Neuronal stem cell (in vitro differentiated cells): ENCODE measurements around the gene LDLRAD1.

Source experiments
- DNase-seq: peaks from one replicate; pipeline ENCODE4 v3.0.0-alpha.2; 2013; ENCODE audit warnings: low spot score
- H2AFZ ChIP-seq: one replicate; pipeline ENCODE4 v1.6.1; 2013; ENCODE audit warnings: mild to moderate bottlenecking, low read length, inconsistent platforms
- H2AK5ac ChIP-seq: 2 replicates; pipeline ENCODE4 v1.6.1; 2013; ENCODE audit warnings: low read depth, mild to moderate bottlenecking, inconsistent platforms, low read length, moderate library complexity, mixed read lengths
- H2BK120ac ChIP-seq: 2 replicates; pipeline ENCODE4 v1.6.1; 2013; ENCODE audit warnings: low read depth, mild to moderate bottlenecking, inconsistent platforms, low read length, moderate library complexity, mixed read lengths
- H2BK12ac ChIP-seq: one replicate; pipeline ENCODE4 v1.6.1; 2013; ENCODE audit warnings: low read length, inconsistent platforms
- H2BK15ac ChIP-seq: 2 replicates; pipeline ENCODE4 v1.6.1; 2013; ENCODE audit warnings: mild to moderate bottlenecking, low read length, inconsistent platforms, mixed read lengths
- H2BK5ac ChIP-seq: one replicate; pipeline ENCODE4 v1.6.1; 2013; ENCODE audit warnings: inconsistent platforms, mild to moderate bottlenecking, low read length, moderate library complexity
- H3K14ac ChIP-seq: one replicate; pipeline ENCODE4 v1.6.1; 2013; ENCODE audit warnings: low read length, inconsistent platforms
- H3K18ac ChIP-seq: 2 replicates; pipeline ENCODE4 v1.6.1; 2013; ENCODE audit warnings: low read length, inconsistent platforms
- H3K23ac ChIP-seq: 2 replicates; pipeline ENCODE4 v1.6.1; 2013; ENCODE audit warnings: low read depth, mild to moderate bottlenecking, mixed read lengths, low read length, inconsistent platforms; ENCODE audit not compliant: poor library complexity
- H3K27ac ChIP-seq: replicated peaks from 3 replicates; pipeline ENCODE4 v1.5.1; 2013; ENCODE audit warnings: low read length, inconsistent platforms
- H3K27me3 ChIP-seq, 3 experiments: 2 replicates each; pipeline ENCODE4 v1.6.1; 2013; ENCODE audit warnings: low read length in 3 of 3, mild to moderate bottlenecking in 2 of 3, inconsistent platforms in 1 of 3, low read depth in 1 of 3, mixed read lengths in 1 of 3, moderate library complexity in 1 of 3; ENCODE audit not compliant: control insufficient read depth in 3 of 3, insufficient read depth in 3 of 3
- H3K36me3 ChIP-seq, 2 donors: replicated peaks in 1 of 2; 2 replicates each; pipeline ENCODE4 v1.6.1; 2013; ENCODE audit warnings: low read length in 2 of 2; ENCODE audit not compliant: control insufficient read depth in 2 of 2, insufficient read depth in 2 of 2
- H3K4ac ChIP-seq: 2 replicates; pipeline ENCODE4 v1.6.1; 2013; ENCODE audit warnings: inconsistent platforms, mild to moderate bottlenecking, low read length, moderate library complexity
- H3K4me1 ChIP-seq, 2 donors: 1 replicate in 1 of 2; 2 replicates in 1 of 2; pipeline ENCODE4 v1.6.1; 2013; ENCODE audit warnings: low read length in 2 of 2, low read depth in 1 of 2; ENCODE audit not compliant: control insufficient read depth in 2 of 2, insufficient read depth in 1 of 2
- H3K4me2 ChIP-seq: one replicate; pipeline ENCODE4 v1.6.1; 2013; ENCODE audit warnings: mild to moderate bottlenecking, low read length, inconsistent platforms; ENCODE audit not compliant: insufficient read depth, poor library complexity, severe bottlenecking
- H3K4me3 ChIP-seq, 2 donors: 2 replicates each; pipeline ENCODE4 v1.5.1; 2013; ENCODE audit warnings: low read length in 2 of 2, mild to moderate bottlenecking in 2 of 2, inconsistent platforms in 1 of 2, moderate library complexity in 1 of 2
- H3K79me1 ChIP-seq: one replicate; pipeline ENCODE4 v1.6.1; 2013; ENCODE audit warnings: low read depth, mild to moderate bottlenecking, inconsistent platforms, low read length, moderate library complexity
- H3K9ac ChIP-seq: one replicate; pipeline ENCODE4 v1.6.1; 2013; ENCODE audit warnings: mild to moderate bottlenecking, low read depth, low read length, inconsistent platforms; ENCODE audit not compliant: poor library complexity
- H3K9me3 ChIP-seq, 2 donors: replicated peaks in 1 of 2; 2 replicates each; pipeline versions ENCODE3 to v1.6.1; 2013; ENCODE audit warnings: low read length in 2 of 2, mild to moderate bottlenecking in 2 of 2, inconsistent platforms in 1 of 2, low read depth in 1 of 2, mixed read lengths in 1 of 2, moderate library complexity in 1 of 2; ENCODE audit not compliant: control insufficient read depth in 2 of 2, insufficient read depth in 1 of 2
- H4K8ac ChIP-seq: one replicate; pipeline ENCODE4 v1.6.1; 2013; ENCODE audit warnings: low read depth, mild to moderate bottlenecking, inconsistent platforms, low read length, moderate library complexity
- H4K91ac ChIP-seq: one replicate; pipeline ENCODE4 v1.6.1; 2013; ENCODE audit warnings: low read length, low read depth, mild to moderate bottlenecking, inconsistent platforms; ENCODE audit not compliant: poor library complexity
- WGBS, 2 donors: extraction: QIAGEN DNeasy Blood & Tissue Kit; methylation state at CpG; one replicate each; pipeline ENCODE4 v1.1.7; 2013; ENCODE audit warnings: missing lambda C conversion rate in 2 of 2, mixed read lengths in 1 of 2; ENCODE audit not compliant: insufficient read length in 2 of 2, insufficient replicate concordance in 1 of 2; ENCODE audit errors: extremely low coverage in 2 of 2; 5-methylcytosine and 5-hydroxymethylcytosine counted together

Gene LDLRAD1

DNA sequence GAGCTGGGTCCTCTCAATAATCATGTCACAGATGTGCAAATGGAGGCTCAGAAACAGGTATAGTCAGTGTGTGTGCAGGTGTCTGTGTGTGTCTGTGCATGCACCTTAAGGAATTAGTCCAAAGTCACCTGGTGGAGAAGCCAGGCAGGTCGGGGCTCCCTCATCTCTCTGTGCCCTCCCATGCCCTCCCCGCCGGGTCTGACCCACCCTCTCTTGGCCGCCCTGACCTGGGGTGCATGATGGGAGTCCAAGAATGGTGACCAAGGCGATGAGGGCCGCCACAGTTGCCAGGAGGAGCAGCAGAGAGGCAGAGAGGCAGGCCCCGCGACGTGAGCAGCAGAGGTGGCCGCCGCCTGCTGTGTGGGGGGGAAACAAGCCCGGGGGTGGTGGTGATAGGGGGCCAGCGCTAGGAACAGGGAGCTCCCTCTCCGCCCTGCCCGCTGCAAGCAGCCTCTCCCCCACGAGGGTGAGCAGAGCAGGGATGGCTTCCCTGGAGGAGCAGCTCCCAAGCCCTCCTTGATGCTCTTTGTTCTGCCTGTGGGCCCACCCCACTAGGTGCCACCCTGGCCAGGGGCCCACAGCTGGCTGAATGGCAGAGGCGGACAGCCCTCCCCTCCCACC lies 3.9 kb downstream of the LDLRAD1 start:
- no peak for DNase-seq
- no peak overlapping the region for H3K4ac ChIP-seq
- no peak overlapping the region for H3K4me3 ChIP-seq
- no peak overlapping the region for H4K91ac ChIP-seq
- H2BK120ac ChIP-seq = no peak overlapping the region
- H3K4me2 ChIP-seq = no peak overlapping the region
- no peaks in the 10 kb centered on the region for H3K79me1 ChIP-seq
- H3K36me3 ChIP-seq = no peaks in the 10 kb centered on the region
- H2AK5ac ChIP-seq = no peak overlapping the region
- no peaks in the 10 kb centered on the region for H3K9me3 ChIP-seq
- H3K18ac ChIP-seq = peak overlapping the region; percentile 81
- no peak overlapping the region for H2BK5ac ChIP-seq
- peak overlapping the region; percentile 22 for H2BK15ac ChIP-seq
- H2AFZ ChIP-seq = peak overlapping the region; percentile 36
- H2BK12ac ChIP-seq = no peak overlapping the region
- H3K4me1 ChIP-seq = peaks cover 0 to 1% of the 10 kb centered on the region in 2 donors
- H3K23ac ChIP-seq = peak overlapping the region; percentile 69
- WGBS, 2 donors = no CpG with 5 or more reads among the region's 17 CpGs
- peak overlapping the region; percentile 50 for H3K9ac ChIP-seq
- H4K8ac ChIP-seq = no peak overlapping the region
- no peak overlapping the region for H3K27ac ChIP-seq
- no peak overlapping the region for H3K14ac ChIP-seq
- H3K27me3 ChIP-seq = peaks cover 0 to 53% (median 0%) of the 10 kb centered on the region in 3 experiments

DNA sequence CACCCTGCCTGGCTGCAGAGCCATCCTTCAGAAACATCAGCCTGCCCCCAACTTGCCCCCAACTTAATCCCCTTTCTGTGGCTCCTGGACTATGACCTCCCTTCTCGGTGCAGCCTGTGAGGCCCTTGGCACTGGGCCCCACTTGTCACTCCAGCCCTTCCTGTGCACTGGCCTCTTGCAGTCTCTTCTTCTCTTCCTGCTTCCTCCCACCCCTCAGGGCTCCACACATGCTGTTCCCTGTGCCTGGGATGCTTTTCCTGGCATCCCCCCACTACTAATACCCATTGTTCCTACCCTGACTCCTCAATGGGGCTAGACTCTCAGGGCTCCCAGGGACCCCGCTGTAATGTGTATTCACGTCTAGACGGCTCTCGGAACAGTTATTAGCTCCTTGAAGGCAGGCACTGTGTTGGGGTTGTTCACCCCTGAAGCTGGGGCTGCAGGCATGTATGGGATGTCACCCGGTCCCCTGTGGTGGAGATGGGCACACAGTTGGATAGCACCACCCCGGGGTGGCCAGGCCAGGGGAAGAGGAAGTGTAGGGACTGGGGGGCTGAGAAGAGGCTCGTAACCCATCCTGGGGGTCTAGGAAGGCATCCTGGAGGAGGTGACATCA lies 4.5 kb downstream of the LDLRAD1 start:
- Histone ChIP-seq H3K18ac (no peak overlapping the region), H2BK12ac (no peak overlapping the region), H2AK5ac (peak overlapping the region; percentile 13), H3K4ac (no peak overlapping the region), H3K27ac (no peak overlapping the region), H3K9me3 (no peaks in the 10 kb centered on the region), H3K4me3 (no peak overlapping the region), H3K4me2 (no peak overlapping the region), H2BK5ac (no peak overlapping the region), H2BK15ac (no peak overlapping the region), H3K4me1 (peaks cover 0 to 1% of the 10 kb centered on the region in 2 donors), H4K91ac (no peak overlapping the region), H3K9ac (peak overlapping the region; percentile 47), H2AFZ (no peak overlapping the region), H2BK120ac (no peak overlapping the region), H3K36me3 (no peaks in the 10 kb centered on the region), H3K14ac (peak overlapping the region; percentile 11), H3K23ac (peak overlapping the region; percentile 82), H3K79me1 (no peaks in the 10 kb centered on the region), H3K27me3 (peaks cover 0 to 47% (median 0%) of the 10 kb centered on the region in 3 experiments), H4K8ac (no peak overlapping the region)
- WGBS, 2 donors = no CpG with 5 or more reads among the region's 8 CpGs
- DNase-seq = no peak

DNA sequence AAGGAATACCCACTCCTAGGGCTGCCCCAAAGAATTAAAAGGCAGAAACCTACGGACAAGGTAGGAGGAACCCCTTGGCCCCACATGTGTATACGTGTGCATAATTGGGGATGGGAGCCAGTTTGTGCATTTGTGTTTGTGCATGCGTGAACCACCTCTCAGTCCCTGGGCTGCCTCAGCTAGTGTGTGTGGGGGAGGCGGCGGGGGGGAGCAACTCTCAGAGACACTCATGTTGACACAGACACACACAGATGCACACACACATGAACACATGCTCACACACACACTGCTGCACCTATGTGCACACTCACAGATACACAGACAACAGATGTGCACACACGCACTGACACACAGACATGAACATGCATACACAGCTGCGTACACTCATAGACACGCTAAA lies 5.1 kb downstream of the LDLRAD1 start:
- no peak overlapping the region for H3K4me2 ChIP-seq
- H2BK12ac ChIP-seq = peak overlapping the region; percentile 35
- H3K9ac ChIP-seq = no peak overlapping the region
- H3K18ac ChIP-seq = peak overlapping the region; percentile 40
- no peak overlapping the region for H4K91ac ChIP-seq
- no peak overlapping the region for H2BK5ac ChIP-seq
- no peaks in the 10 kb centered on the region for H3K36me3 ChIP-seq
- H2AFZ ChIP-seq = no peak overlapping the region
- H3K27me3 ChIP-seq = peaks cover 0 to 43% (median 0%) of the 10 kb centered on the region in 3 experiments
- no peak overlapping the region for H2BK120ac ChIP-seq
- DNase-seq = no peak
- no peak overlapping the region for H3K27ac ChIP-seq
- WGBS, 2 donors = no CpG with 5 or more reads among the region's 8 CpGs
- no peak overlapping the region for H2BK15ac ChIP-seq
- H3K23ac ChIP-seq = peak overlapping the region; percentile 82
- H2AK5ac ChIP-seq = peak overlapping the region; percentile 13
- no peaks in the 10 kb centered on the region for H3K9me3 ChIP-seq
- no peak overlapping the region for H3K4ac ChIP-seq
- peaks cover 0 to 1% of the 10 kb centered on the region in 2 donors for H3K4me1 ChIP-seq
- peak overlapping the region; percentile 73 for H3K14ac ChIP-seq
- H3K4me3 ChIP-seq = no peak overlapping the region
- no peaks in the 10 kb centered on the region for H3K79me1 ChIP-seq
- H4K8ac ChIP-seq = no peak overlapping the region

DNA sequence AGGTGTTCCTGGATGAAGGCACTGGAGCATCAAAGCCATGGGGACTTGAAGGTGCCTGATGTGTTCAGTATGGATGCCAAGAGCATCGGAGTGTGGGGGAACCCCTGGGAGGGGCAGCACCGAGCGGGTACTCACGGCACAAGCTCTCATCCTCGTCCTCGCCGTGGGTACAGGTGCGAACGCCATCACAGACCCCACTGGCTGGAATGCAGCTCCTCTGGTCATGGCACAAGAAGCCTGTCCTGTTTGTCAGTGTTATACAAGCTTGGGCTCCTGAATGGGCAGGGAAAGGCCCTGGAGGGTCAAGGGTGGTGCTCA lies 6.0 kb downstream of the LDLRAD1 start:
- no peak overlapping the region for H4K8ac ChIP-seq
- no peaks in the 10 kb centered on the region for H3K79me1 ChIP-seq
- H2AFZ ChIP-seq = no peak overlapping the region
- H3K14ac ChIP-seq = peak overlapping the region; percentile 50
- peak overlapping the region; percentile 57 for H2AK5ac ChIP-seq
- H3K18ac ChIP-seq = no peak overlapping the region
- no peaks in the 10 kb centered on the region for H3K9me3 ChIP-seq
- H2BK15ac ChIP-seq = no peak overlapping the region
- H2BK120ac ChIP-seq = no peak overlapping the region
- H3K4me2 ChIP-seq = no peak overlapping the region
- DNase-seq = no peak
- H3K4ac ChIP-seq = no peak overlapping the region
- no peak overlapping the region for H4K91ac ChIP-seq
- H3K4me1 ChIP-seq = peaks cover 0 to 1% of the 10 kb centered on the region in 2 donors
- H3K9ac ChIP-seq = no peak overlapping the region
- no peak overlapping the region for H3K23ac ChIP-seq
- WGBS, 2 donors = no CpG with 5 or more reads among the region's 9 CpGs
- H2BK5ac ChIP-seq = no peak overlapping the region
- no peaks in the 10 kb centered on the region for H3K36me3 ChIP-seq
- H3K27me3 ChIP-seq = peaks cover 0 to 34% (median 0%) of the 10 kb centered on the region in 3 experiments
- no peak overlapping the region for H3K4me3 ChIP-seq
- H3K27ac ChIP-seq = no peak overlapping the region
- H2BK12ac ChIP-seq = no peak overlapping the region
